GM23338 (cell line): ENCODE results near the gene NCOR2. TPM values are rescaled to one million over a fixed set of nuclear protein-coding genes. Genes with fewer than 3 reads are reported as not detected.

Experiments used
- ATAC-seq: fragments of 200-7000 bp; cut with Tn5 transposase; 3 replicates; pipeline ENCODE4 v1.9.1; 2020
- DNase-seq: peaks from one replicate; pipeline ENCODE4 v3.0.0-alpha.2; 2015; ENCODE audit warnings: low spot score
- H2AFZ ChIP-seq: fragments of 200-600 bp; sonication (generic); 2 replicates; pipeline ENCODE4 v1.8.0; 2016; ENCODE audit warnings: antibody characterized with exemption, mild to moderate bottlenecking, moderate library complexity
- H3F3A ChIP-seq: fragments of 200-600 bp; sonication (generic); replicated peaks from 2 replicates; pipeline ENCODE4 v1.8.0; 2017; ENCODE audit warnings: antibody characterized with exemption, mixed run types, low read depth
- H3K27ac ChIP-seq: fragments of 200-600 bp; sonication (generic); 2 replicates; pipeline ENCODE4 v1.6.1; 2016; ENCODE audit warnings: low read depth
- H3K27me3 ChIP-seq: fragments of 200-600 bp; sonication (generic); 2 replicates; pipeline ENCODE4 v1.8.0; 2016; ENCODE audit warnings: mild to moderate bottlenecking, mixed run types, moderate library complexity; ENCODE audit not compliant: insufficient read depth
- H3K36me3 ChIP-seq: fragments of 200-600 bp; sonication (generic); 2 replicates; pipeline ENCODE4 v1.8.0; 2016; ENCODE audit warnings: mild to moderate bottlenecking; ENCODE audit not compliant: insufficient read depth
- H3K4me1 ChIP-seq: fragments of 200-600 bp; sonication (generic); 2 replicates; pipeline ENCODE4 v1.8.0; 2016; ENCODE audit warnings: mild to moderate bottlenecking, moderate library complexity; ENCODE audit not compliant: insufficient read depth
- H3K4me2 ChIP-seq: fragments of 200-600 bp; sonication (generic); 2 replicates; pipeline ENCODE4 v1.7.1; 2017; ENCODE audit warnings: mixed run types
- H3K4me3 ChIP-seq: fragments of 200-600 bp; sonication (generic); 2 replicates; pipeline ENCODE4 v1.6.1; 2016; ENCODE audit warnings: mixed run types
- H3K79me2 ChIP-seq: fragments of 200-600 bp; sonication (generic); replicated peaks from 2 replicates; pipeline ENCODE4 v1.8.0; 2017; ENCODE audit warnings: mild to moderate bottlenecking; ENCODE audit not compliant: insufficient read depth
- H3K9me2 ChIP-seq: fragments of 200-600 bp; sonication (generic); 2 replicates; pipeline ENCODE4 v1.8.0; 2017; ENCODE audit not compliant: insufficient read depth
- H4K20me1 ChIP-seq: fragments of 200-600 bp; sonication (generic); replicated peaks from 2 replicates; pipeline ENCODE4 v1.8.0; 2017; ENCODE audit warnings: mild to moderate bottlenecking; ENCODE audit not compliant: insufficient read depth
- H3K27ac Mint-ChIP-seq: 2 replicates; pipeline ENCODE4 v1.8.0; 2020; ENCODE audit warnings: inconsistent platforms, mild to moderate bottlenecking, moderate library complexity, mixed read lengths
- H3K27me3 Mint-ChIP-seq: 3 replicates; pipeline ENCODE4 v1.8.0; 2022; ENCODE audit warnings: low read depth, mild to moderate bottlenecking, moderate library complexity, mixed read lengths, inconsistent platforms; ENCODE audit not compliant: insufficient read depth, poor library complexity
- H3K36me3 Mint-ChIP-seq: 3 replicates; pipeline ENCODE4 v1.8.0; 2021; ENCODE audit warnings: low read depth, mild to moderate bottlenecking, inconsistent platforms, moderate library complexity, mixed read lengths
- H3K4me1 Mint-ChIP-seq: 3 replicates; pipeline ENCODE4 v1.8.0; 2020; ENCODE audit warnings: mild to moderate bottlenecking, inconsistent platforms, mixed read lengths
- H3K4me3 Mint-ChIP-seq: 3 replicates; pipeline ENCODE4 v1.8.0; 2021; ENCODE audit warnings: moderate library complexity, mild to moderate bottlenecking, inconsistent platforms, mixed read lengths
- H3K9me3 Mint-ChIP-seq: 3 replicates; pipeline ENCODE4 v1.8.0; 2020; ENCODE audit warnings: moderate library complexity, mild to moderate bottlenecking, inconsistent platforms, mixed read lengths
- CREB1 ChIP-seq: fragments of 250-450 bp; sonication (Bioruptor Pico); IDR thresholded peaks from 2 replicates; pipeline ENCODE4 v1.5.0; 2020; ENCODE audit warnings: low read depth, mild to moderate bottlenecking, moderate library complexity
- EZH2phosphoT487 ChIP-seq: fragments of 200-600 bp; sonication (generic); IDR thresholded peaks from one replicate; pipeline ENCODE4 v1.8.1; 2018; ENCODE audit warnings: antibody characterized with exemption; ENCODE audit not compliant: unreplicated experiment
- JUNB ChIP-seq: IDR thresholded peaks from one replicate; pipeline ENCODE4 v1.6.1; 2016; ENCODE audit warnings: antibody characterized with exemption; ENCODE audit not compliant: unreplicated experiment
- NANOG ChIP-seq: IDR thresholded peaks from 2 replicates; pipeline ENCODE4 v1.6.1; 2016; ENCODE audit warnings: antibody characterized with exemption, borderline replicate concordance
- POLR2AphosphoS5 ChIP-seq: IDR thresholded peaks from 2 replicates; pipeline ENCODE4 v1.6.1; 2016; ENCODE audit warnings: antibody characterized with exemption, low read depth
- STAT1 ChIP-seq: IDR thresholded peaks from one replicate; pipeline ENCODE4 v1.6.1; 2016; ENCODE audit warnings: antibody characterized with exemption; ENCODE audit not compliant: unreplicated experiment
- ZNF114 ChIP-seq: fragments of 250-450 bp; sonication (Bioruptor Pico); IDR thresholded peaks from 2 replicates; pipeline ENCODE4 v1.5.0; 2020; ENCODE audit warnings: mild to moderate bottlenecking, moderate library complexity
- polyA plus RNA-seq: library from polyadenylated mRNA; unstranded; fragments of >200 nt; fragmentation: Nextera tagmentation; extraction: Ambion mirVana; gene quantifications from 2 replicates; pipeline ENCODE4 v1.2.1, GENCODE V29; 2016
- total RNA-seq: library from RNA; depleted of rRNA; stranded (reverse); fragments of >200 nt; shearing (Covaris generic); gene quantifications from 2 replicates; pipeline ENCODE4 v1.2.3, GENCODE V29; 2014
- TF ChIP-seq, protein P1 (sequence below): IDR thresholded peaks from 2 replicates; pipeline ENCODE4 v1.6.1; 2016; ENCODE audit warnings: antibody characterized with exemption
- TF ChIP-seq, protein P2 (sequence below), 2 experiments: fragments of 200-600 bp in 1 of 2; sonication (generic) in 1 of 2; conservative IDR thresholded peaks; 2 replicates each; pipeline versions ENCODE4 v1.5.1 to v1.6.1; 2016 to 2017; ENCODE audit warnings: antibody characterized with exemption in 2 of 2, low read depth in 2 of 2, mild to moderate bottlenecking in 2 of 2, moderate library complexity in 1 of 2

NCOR2 gene
- total and polyA plus RNA-seq, 2 experiments from 2014 or later: 69.6 to 190 TPM

- Histone ChIP-seq H3K4me3 (peak overlapping the region; percentile 87), H3K9me2 (no peaks in the 10 kb centered on the region), H3K27ac (peak overlapping the region; percentile 94), H3K4me2 (peak overlapping the region; percentile 93), H3K27me3 (no peaks in the 10 kb centered on the region), H3K4me1 (peaks cover 52% of the 10 kb centered on the region), H3K79me2 (peaks cover 55% of the 10 kb centered on the region), H3K36me3 (no peaks in the 10 kb centered on the region), H3F3A (peaks cover 20% of the 10 kb centered on the region; the same call in 1 of the 2 replicates), H2AFZ (no peak overlapping the region), H4K20me1 (peaks cover 38% of the 10 kb centered on the region)
- DNase-seq: peak; percentile 91
- peaks cover under 1% of the 10 kb centered on the region; the same call in 1 of the 3 replicates for H3K36me3 Mint-ChIP-seq
- peak overlapping the region; percentile 89 for H3K4me3 Mint-ChIP-seq
- peaks cover 48% of the 10 kb centered on the region for H3K4me1 Mint-ChIP-seq
- H3K27ac Mint-ChIP-seq: 0 out of 2 replicates have a peak overlapping the region, but pooled peaks have one; percentile 52
- peaks cover 14% of the 10 kb centered on the region for H3K27me3 Mint-ChIP-seq
- peak; percentile 46 for ATAC-seq
- peak; percentile 80 for TF ChIP-seq POLR2AphosphoS5
- TF ChIP-seq ZNF114 (CRISPR knock-in tag): no peak
- peak; percentile 51 for TF ChIP-seq CREB1 (CRISPR knock-in tag)
- H3K9me3 Mint-ChIP-seq: no peaks in the 10 kb centered on the region
Observed at GRCh38 chr12:124566161-124566996, 1.0 kb downstream of the NCOR2 start.

DNA sequence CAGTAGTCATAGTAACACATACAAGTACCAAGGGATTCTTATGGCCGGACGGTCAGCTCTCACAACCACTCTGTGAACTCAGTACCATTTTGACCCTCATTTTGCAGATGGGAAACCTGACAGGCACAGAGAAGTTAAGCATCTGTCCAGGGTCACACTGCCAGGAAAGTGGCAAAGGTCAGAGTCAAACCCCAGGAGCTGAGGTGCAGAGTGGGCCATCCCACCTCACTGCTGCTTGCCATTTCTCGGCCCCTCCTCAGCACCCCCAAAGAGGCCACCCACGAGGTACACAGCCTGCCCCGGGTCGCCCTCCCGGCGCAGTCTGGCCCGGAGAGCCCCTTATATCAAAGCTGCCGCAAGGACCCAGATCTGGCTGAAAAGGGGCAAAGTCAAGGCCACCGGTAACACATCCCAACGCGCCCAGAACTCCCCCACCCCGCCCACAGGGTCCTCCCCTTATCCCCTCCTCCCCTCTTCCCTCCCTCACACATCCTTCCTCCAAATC is 1.7 kb downstream of the NCOR2 start:
- Histone ChIP-seq H4K20me1 (peaks cover 40% of the 10 kb centered on the region), H3K4me3 (peak overlapping the region; percentile 87), H3K79me2 (peaks cover 61% of the 10 kb centered on the region), H3K4me2 (peak overlapping the region; percentile 93), H3K36me3 (no peaks in the 10 kb centered on the region), H3K9me2 (no peaks in the 10 kb centered on the region), H3F3A (peaks cover 21% of the 10 kb centered on the region; the same call in 1 of the 2 replicates), H2AFZ (no peak overlapping the region), H3K27me3 (no peaks in the 10 kb centered on the region), H3K4me1 (peaks cover 53% of the 10 kb centered on the region), H3K27ac (peak overlapping the region; percentile 94)
- DNase-seq (no peak), ATAC-seq (no peak)
- peaks cover 16% of the 10 kb centered on the region for H3K27me3 Mint-ChIP-seq
- H3K9me3 Mint-ChIP-seq: no peaks in the 10 kb centered on the region
- peaks cover 52% of the 10 kb centered on the region for H3K4me1 Mint-ChIP-seq
- H3K36me3 Mint-ChIP-seq: peaks cover 2% of the 10 kb centered on the region; the same call in 1 of the 3 replicates
- H3K27ac Mint-ChIP-seq: peak overlapping the region; percentile 52; the same call in 1 of the 2 replicates
- H3K4me3 Mint-ChIP-seq: peak overlapping the region; percentile 89
- TF ChIP-seq JUNB (no peak), POLR2AphosphoS5 (no peak), EZH2phosphoT487 (no peak)

- DNase-seq (no peak), ATAC-seq (peak; percentile 13)
- Mint-ChIP-seq H3K9me3 (no peaks in the 10 kb centered on the region), H3K27ac (no peak overlapping the region), H3K4me3 (peak overlapping the region; percentile 89), H3K27me3 (peaks cover 16% of the 10 kb centered on the region), H3K36me3 (peaks cover 2% of the 10 kb centered on the region; the same call in 1 of the 3 replicates), H3K4me1 (peaks cover 53% of the 10 kb centered on the region)
- Histone ChIP-seq H3K4me1 (peaks cover 51% of the 10 kb centered on the region), H3F3A (peaks cover 20% of the 10 kb centered on the region; the same call in 1 of the 2 replicates), H3K36me3 (no peaks in the 10 kb centered on the region), H2AFZ (no peak overlapping the region), H3K79me2 (peaks cover 68% of the 10 kb centered on the region), H3K4me2 (peak overlapping the region; percentile 93), H3K27ac (no peak overlapping the region), H3K27me3 (no peaks in the 10 kb centered on the region), H3K9me2 (no peaks in the 10 kb centered on the region), H3K4me3 (peak overlapping the region; percentile 87), H4K20me1 (peaks cover 45% of the 10 kb centered on the region)
- TF ChIP-seq, protein P1, sequence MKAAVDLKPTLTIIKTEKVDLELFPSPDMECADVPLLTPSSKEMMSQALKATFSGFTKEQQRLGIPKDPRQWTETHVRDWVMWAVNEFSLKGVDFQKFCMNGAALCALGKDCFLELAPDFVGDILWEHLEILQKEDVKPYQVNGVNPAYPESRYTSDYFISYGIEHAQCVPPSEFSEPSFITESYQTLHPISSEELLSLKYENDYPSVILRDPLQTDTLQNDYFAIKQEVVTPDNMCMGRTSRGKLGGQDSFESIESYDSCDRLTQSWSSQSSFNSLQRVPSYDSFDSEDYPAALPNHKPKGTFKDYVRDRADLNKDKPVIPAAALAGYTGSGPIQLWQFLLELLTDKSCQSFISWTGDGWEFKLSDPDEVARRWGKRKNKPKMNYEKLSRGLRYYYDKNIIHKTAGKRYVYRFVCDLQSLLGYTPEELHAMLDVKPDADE: no peak
- TF ChIP-seq ZNF114 (CRISPR knock-in tag) (no peak), EZH2phosphoT487 (no peak), JUNB (no peak), NANOG (no peak), STAT1 (no peak)
- TF ChIP-seq, protein P2, sequence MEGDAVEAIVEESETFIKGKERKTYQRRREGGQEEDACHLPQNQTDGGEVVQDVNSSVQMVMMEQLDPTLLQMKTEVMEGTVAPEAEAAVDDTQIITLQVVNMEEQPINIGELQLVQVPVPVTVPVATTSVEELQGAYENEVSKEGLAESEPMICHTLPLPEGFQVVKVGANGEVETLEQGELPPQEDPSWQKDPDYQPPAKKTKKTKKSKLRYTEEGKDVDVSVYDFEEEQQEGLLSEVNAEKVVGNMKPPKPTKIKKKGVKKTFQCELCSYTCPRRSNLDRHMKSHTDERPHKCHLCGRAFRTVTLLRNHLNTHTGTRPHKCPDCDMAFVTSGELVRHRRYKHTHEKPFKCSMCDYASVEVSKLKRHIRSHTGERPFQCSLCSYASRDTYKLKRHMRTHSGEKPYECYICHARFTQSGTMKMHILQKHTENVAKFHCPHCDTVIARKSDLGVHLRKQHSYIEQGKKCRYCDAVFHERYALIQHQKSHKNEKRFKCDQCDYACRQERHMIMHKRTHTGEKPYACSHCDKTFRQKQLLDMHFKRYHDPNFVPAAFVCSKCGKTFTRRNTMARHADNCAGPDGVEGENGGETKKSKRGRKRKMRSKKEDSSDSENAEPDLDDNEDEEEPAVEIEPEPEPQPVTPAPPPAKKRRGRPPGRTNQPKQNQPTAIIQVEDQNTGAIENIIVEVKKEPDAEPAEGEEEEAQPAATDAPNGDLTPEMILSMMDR (conservative IDR thresholded peaks at IDR 0.05; ENCODE audit: low read depth in 2 of 2): no peak
Observed at GRCh38 chr12:124564971-124565491, 2.4 kb downstream of the NCOR2 start.
